DMS 273 (cell line): ENCODE results near the gene ATP6V1B1.
"Not testable (repeated sequence)": the region's sequence is repeated elsewhere in the genome, so short reads cannot be mapped to it uniquely, and the experiment has no call there.

Source experiments
- DNase-seq: peaks from one replicate; lab custom pipeline; 2025; ENCODE audit not compliant: unreplicated experiment; lab: John Stamatoyannopoulos, UW

Gene ATP6V1B1

GRCh38 chr2:70987386-70987785 lies 51.7 kb downstream of the ATP6V1B1 start:
- DNase-seq: no peak

- DNase-seq: peak; percentile 28
These were observed 52.5 kb downstream of the ATP6V1B1 start for GRCh38 chr2:70988151-70988550.

GRCh38 chr2:70988726-70989648 lies 53.3 kb downstream of the ATP6V1B1 start:
- DNase-seq: no peak

GRCh38 chr2:70990216-70990615 lies 54.5 kb downstream of the ATP6V1B1 start:
- no peak for DNase-seq

GRCh38 chr2:70991142-70991541 lies 55.4 kb downstream of the ATP6V1B1 start:
- DNase-seq: no peak

- DNase-seq: no peak
These were observed 56.0 kb downstream of the ATP6V1B1 start for GRCh38 chr2:70991742-70992141.

GRCh38 chr2:70992945-70993853 lies 57.5 kb downstream of the ATP6V1B1 start:
- DNase-seq: no peak

GRCh38 chr2:70994009-70994698 lies 58.5 kb downstream of the ATP6V1B1 start:
- DNase-seq: peak; percentile 54

GRCh38 chr2:70994699-70995425 lies 59.2 kb downstream of the ATP6V1B1 start, which contains the start of gene TEX261:
TEX261 (minus strand) TSS chr2:70994873; CDS start chr2:70994757, 116 bp downstream.
- DNase-seq: peak; percentile 96

- DNase-seq: peak; percentile 73
These were observed 59.7 kb downstream of the ATP6V1B1 start for GRCh38 chr2:70995426-70995729.

- not testable (repeated sequence) for DNase-seq
These were observed 63.2 kb downstream of the ATP6V1B1 start for GRCh38 chr2:70998885-70999284.

GRCh38 chr2:70999362-70999761 lies 63.7 kb downstream of the ATP6V1B1 start:
- no peak for DNase-seq

- not testable (repeated sequence) for DNase-seq
These were observed 64.2 kb downstream of the ATP6V1B1 start for GRCh38 chr2:70999931-71000330.

GRCh38 chr2:71000780-71001591 lies 65.3 kb downstream of the ATP6V1B1 start:
- DNase-seq: peak; percentile 86

GRCh38 chr2:71001592-71001927 lies 65.9 kb downstream of the ATP6V1B1 start:
- no peak for DNase-seq

- DNase-seq: no peak
These were observed 66.4 kb downstream of the ATP6V1B1 start for GRCh38 chr2:71001981-71002570.

GRCh38 chr2:71003396-71003795 lies 67.7 kb downstream of the ATP6V1B1 start:
- no peak for DNase-seq

- no peak for DNase-seq
These were observed 68.5 kb downstream of the ATP6V1B1 start for GRCh38 chr2:71003966-71004755.

GRCh38 chr2:71004857-71005256 lies 69.2 kb downstream of the ATP6V1B1 start:
- no peak for DNase-seq
